SK-N-SH treated with all-trans-retinoic acid at 6 μM for 48 hours (cell line): ENCODE measurements around the gene FAM120A.

Experiments used
- ARNTL ChIP-seq: fragments of 450-650 bp; formaldehyde crosslinking; IDR thresholded peaks from 2 replicates; pipeline ENCODE4 v1.5.0; 2020; ENCODE audit warnings: low read depth, mild to moderate bottlenecking, moderate library complexity, borderline replicate concordance
- ESRRG ChIP-seq: fragments of 250-450 bp; sonication (Bioruptor Pico); IDR thresholded peaks from 2 replicates; pipeline ENCODE4 v1.6.1; 2021; ENCODE audit warnings: mild to moderate bottlenecking
- PATZ1 ChIP-seq: fragments of 250-450 bp; sonication (Bioruptor Pico); IDR thresholded peaks from 2 replicates; pipeline ENCODE4 v1.8.0; 2020; ENCODE audit warnings: mild to moderate bottlenecking, moderate library complexity, borderline replicate concordance
- PPARA ChIP-seq: fragments of 250-450 bp; sonication (Bioruptor Pico); IDR thresholded peaks from 2 replicates; pipeline ENCODE4 v1.5.0; 2020; ENCODE audit warnings: mild to moderate bottlenecking, borderline replicate concordance
- RARB ChIP-seq: fragments of 250-450 bp; sonication (Bioruptor Pico); IDR thresholded peaks from 2 replicates; pipeline ENCODE4 v1.8.0; 2021; ENCODE audit warnings: mild to moderate bottlenecking, moderate library complexity
- SNAI2 ChIP-seq: fragments of 250-450 bp; sonication (Bioruptor Pico); IDR thresholded peaks from 2 replicates; pipeline ENCODE4 v1.5.0; 2020; ENCODE audit warnings: mild to moderate bottlenecking, moderate library complexity
- TCF4 ChIP-seq: fragments of 250-450 bp; sonication (Bioruptor Pico); IDR thresholded peaks from 2 replicates; pipeline ENCODE4 v1.8.0; 2021; ENCODE audit warnings: mild to moderate bottlenecking, moderate library complexity, borderline replicate concordance
- TOX ChIP-seq: fragments of 250-450 bp; sonication (Bioruptor Pico); IDR thresholded peaks from 2 replicates; pipeline ENCODE4 v1.8.0; 2021; ENCODE audit warnings: mild to moderate bottlenecking, moderate library complexity, borderline replicate concordance
- ZC3H10 ChIP-seq: fragments of 250-450 bp; sonication (Bioruptor Pico); IDR thresholded peaks from 2 replicates; pipeline ENCODE4 v1.5.1; 2021; ENCODE audit warnings: mild to moderate bottlenecking, moderate library complexity
- ZFP3 ChIP-seq: fragments of 250-450 bp; sonication (Bioruptor Pico); IDR thresholded peaks from 2 replicates; pipeline ENCODE4 v1.5.0; 2020; ENCODE audit warnings: mild to moderate bottlenecking, moderate library complexity
- ZFP30 ChIP-seq: fragments of 450-650 bp; formaldehyde crosslinking; IDR thresholded peaks from 2 replicates; pipeline ENCODE4 v1.5.0; 2022; ENCODE audit warnings: mild to moderate bottlenecking, moderate library complexity
- ZNF565 ChIP-seq: fragments of 450-650 bp; formaldehyde crosslinking; conservative IDR thresholded peaks from 2 replicates; pipeline ENCODE4 v1.5.0; 2020; ENCODE audit warnings: low read depth, mild to moderate bottlenecking, moderate library complexity

GRCh38 chr9:93603906-93604326 lies 152.4 kb downstream of the FAM120A start:
- TF ChIP-seq PPARA = no peak
- no peak for TF ChIP-seq RARB (CRISPR knock-in tag)
- TF ChIP-seq ZFP30 = no peak
- no peak for TF ChIP-seq SNAI2 (CRISPR knock-in tag)
- no peak for TF ChIP-seq ARNTL (CRISPR knock-in tag)
- no peak for TF ChIP-seq TOX (CRISPR knock-in tag)
- no peak for TF ChIP-seq ZFP3
- no peak for TF ChIP-seq PATZ1 (CRISPR knock-in tag)
- no peak for TF ChIP-seq TCF4 (CRISPR knock-in tag)
- TF ChIP-seq ESRRG (CRISPR knock-in tag) = no peak
- no peak for TF ChIP-seq ZNF565
- TF ChIP-seq ZC3H10 (CRISPR knock-in tag) = no peak
